ENCODE data around the gene RTRAF.

RTRAF gene

DNA sequence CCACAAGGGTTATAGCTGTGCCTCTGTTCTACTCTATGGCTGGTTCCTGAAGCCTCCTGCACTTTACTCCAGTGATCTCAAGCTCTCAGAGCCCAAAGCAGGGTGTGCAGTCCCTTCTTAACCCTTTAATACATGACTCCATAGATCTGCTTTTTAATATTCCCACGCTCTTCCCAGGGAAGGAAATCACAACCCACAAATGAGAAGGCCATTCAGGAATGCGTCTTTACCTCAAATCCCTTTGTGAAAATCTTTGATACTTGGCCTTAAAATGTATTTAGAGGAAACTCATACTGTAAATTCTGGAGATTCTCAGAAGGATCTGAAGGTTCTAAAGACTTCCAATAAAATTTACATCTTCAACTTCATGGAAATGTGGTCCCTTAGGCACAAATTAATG, 62.5 kb downstream of the RTRAF start:
- no peak for DNase-seq

DNA sequence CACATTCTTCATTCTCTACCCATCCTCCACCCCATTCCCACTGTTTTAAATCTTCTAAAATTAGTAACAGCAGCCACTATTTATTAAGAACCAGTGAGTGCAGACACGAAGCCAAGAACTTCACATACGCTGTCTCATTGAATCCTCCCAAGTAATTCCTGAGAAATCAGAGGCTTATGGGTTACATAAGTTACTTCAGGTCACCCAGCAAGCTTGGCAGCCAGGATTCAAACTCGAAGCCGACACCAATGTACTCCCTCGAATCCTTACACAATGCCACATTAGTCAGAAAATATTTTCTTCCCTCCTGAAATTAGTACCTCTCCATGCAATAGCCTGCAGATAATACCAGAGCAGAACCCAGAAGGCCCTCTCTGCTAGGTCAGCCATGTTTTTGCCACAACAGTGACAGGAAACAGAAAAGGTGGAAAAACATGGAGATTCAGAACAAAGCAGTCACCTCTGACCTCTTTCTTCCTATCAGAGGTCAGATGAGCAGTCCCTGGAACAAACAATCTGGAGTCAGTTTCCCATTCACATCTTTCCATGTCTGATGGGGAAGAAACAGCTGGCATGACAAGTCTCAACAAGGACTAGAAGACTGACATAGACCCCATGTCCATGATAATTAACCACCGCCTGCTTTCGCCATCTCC, 63.1 kb downstream of the RTRAF start:
- DNase-seq = no peak

DNA sequence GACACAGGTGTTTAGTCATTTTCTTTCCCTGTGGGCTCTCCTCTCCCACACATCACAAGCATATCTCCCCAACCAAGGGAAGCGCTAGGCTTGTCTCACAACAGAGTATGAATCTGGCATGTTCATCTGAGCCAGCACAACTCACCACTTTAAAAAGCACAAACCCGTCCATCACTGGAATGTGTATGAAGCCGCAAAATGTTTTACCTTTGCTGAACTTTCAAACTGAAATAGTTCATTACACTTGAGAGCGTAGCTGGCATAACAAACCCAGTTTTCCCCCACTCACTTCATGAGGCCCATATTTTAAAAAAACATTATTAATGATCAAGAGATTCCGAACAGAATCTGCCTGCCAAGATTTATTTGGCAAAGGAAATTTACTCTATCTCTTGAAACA, 63.7 kb downstream of the RTRAF start:
- no peak for DNase-seq

DNA sequence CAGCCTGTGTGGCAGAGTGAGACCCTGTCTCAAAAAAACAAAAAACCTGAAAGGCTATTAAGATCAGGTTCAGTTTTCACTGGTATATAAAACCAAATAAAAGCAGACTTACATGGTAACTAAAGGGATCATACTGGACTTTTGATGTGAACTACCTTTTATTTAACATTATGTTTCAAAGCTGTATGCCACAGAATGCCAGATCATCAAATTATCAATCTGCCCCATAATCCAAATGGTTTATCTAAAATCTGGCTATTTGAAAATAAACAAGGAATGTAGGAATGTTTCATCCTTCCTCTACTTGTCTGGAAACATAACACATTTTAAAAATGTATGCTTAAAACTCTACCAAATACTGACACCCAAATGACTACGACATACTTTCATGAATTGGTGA, 65.3 kb downstream of the RTRAF start:
- DNase-seq = no peak

DNA sequence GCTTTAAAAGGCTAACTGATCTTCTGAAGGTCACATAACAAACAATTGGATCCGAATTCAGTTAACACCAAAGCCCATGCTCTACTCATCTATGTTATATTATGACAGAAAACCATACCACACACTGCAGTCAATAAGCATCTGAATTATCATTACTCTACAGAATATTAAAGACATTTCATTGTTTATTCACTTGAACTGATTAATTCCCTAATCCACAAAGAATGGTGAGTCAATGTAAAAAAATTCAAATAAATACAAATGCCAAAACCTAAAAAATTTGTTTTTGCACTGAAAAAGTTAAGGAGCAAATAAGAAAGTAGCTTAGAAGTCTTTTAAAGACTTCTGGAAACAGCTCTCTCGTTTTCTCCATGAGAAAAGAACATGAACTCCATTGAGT, 65.8 kb downstream of the RTRAF start:
- no peak for DNase-seq

DNA sequence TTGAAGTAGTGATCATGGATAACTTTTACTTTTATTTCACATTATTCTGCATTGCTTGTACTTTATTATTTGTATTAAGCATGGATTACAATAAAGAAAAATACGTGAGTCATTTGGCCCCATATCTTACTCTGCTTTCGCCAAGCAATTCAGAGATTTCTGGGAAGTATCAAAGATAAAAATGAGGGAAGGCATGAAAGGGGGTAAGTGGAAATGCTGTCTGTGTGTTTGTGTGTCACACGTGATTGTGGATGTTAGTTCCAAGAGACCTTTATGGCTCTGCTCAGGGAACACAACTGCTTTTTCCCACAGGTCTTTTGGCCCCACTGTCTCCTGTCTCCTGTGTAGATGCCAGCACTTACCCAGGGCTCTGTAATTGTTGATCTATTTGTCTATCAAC, 69.0 kb downstream of the RTRAF start:
- DNase-seq = no peak

DNA sequence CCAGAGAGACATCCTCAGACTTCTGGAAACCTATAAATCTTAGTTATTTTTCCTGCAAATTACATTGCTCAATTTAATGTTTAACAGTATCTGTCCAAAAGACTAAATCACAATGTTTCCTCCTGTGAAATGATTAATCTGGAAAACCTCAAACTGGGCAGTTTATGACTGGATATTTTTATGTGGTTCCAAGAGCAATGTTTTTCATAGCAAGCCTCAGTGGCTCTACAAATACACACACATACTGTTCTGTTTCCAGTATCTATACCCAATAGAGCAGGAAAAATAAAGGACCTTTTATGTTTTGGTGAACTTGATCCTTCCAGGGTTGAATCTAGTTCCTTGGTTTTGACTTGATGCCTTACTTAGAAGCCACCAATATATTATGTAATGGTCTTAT, 70.3 kb downstream of the RTRAF start:
- DNase-seq = no peak

DNA sequence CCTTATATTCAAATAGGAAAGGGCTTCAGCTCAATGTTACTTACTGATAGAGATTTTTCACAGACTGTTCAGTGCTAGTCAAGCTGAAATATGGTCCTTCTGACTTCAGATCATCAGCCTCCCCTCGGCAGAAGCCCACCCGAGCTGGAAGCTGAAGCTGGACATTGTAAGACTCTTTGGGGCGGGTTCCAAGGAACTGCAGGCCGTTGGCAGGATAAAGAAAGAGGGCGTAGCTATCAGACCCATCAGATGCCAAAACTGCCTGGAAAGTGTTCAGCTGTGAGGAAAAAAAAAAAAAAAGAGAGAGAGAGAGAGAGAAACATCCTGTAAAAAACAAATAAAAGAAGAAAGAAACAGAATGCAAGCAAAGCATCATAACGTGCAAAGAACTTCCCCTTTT, 70.7 kb downstream of the RTRAF start:
- peak; percentile 10 for DNase-seq
